SK-N-SH (cell line): Measurements from ENCODE around the gene HBB.

ENCODE experiments used
- CHD2 ChIP-seq: fragments of 150-350 bp; IDR thresholded peaks from 2 replicates; pipeline ENCODE4 v1.6.1; 2018; ENCODE audit warnings: low read length; ENCODE audit not compliant: partially characterized antibody
- CTCF ChIP-seq: fragments of 200-600 bp; sonication (generic); IDR thresholded peaks from 2 replicates; pipeline ENCODE4 v1.6.1; 2017; ENCODE audit warnings: antibody characterized with exemption, mild to moderate bottlenecking, moderate library complexity
- EP300 ChIP-seq, 2 experiments: IDR thresholded peaks; 2 replicates each; pipeline versions ENCODE4 v1.4.0 to v1.6.1; 2012; ENCODE audit warnings: borderline replicate concordance in 1 of 2, low read depth in 1 of 2, low read length in 1 of 2
- POLR2AphosphoS5 ChIP-seq: IDR thresholded peaks from 2 replicates; pipeline ENCODE4 v1.6.1; 2012; ENCODE audit warnings: low read depth, low read length
- TEAD4 ChIP-seq: IDR thresholded peaks from 2 replicates; pipeline ENCODE4 v1.4.0; 2012; ENCODE audit warnings: mild to moderate bottlenecking, borderline replicate concordance; ENCODE audit not compliant: insufficient read depth
- ZBTB33 ChIP-seq: IDR thresholded peaks from 2 replicates; pipeline ENCODE4 v1.4.0; 2012; ENCODE audit warnings: low read depth, borderline replicate concordance

GRCh38 chr11:5240056-5240455 is 13.2 kb upstream of the HBB start:
- TF ChIP-seq EP300 (IDR thresholded peaks at IDR 0.05; ENCODE audit: borderline replicate concordance in 1 of 2, low read depth in 1 of 2, low read length in 1 of 2) (no peak), TEAD4 (no peak), POLR2AphosphoS5 (no peak), CHD2 (no peak), ZBTB33 (no peak), CTCF (no peak)
